ENCODE results near the gene SUPT3H.

The SUPT3H gene

GRCh38 chr6:45415788-45416518, 38.2 kb upstream of the SUPT3H start:
- TF ChIP-seq CTCF (IDR thresholded peaks at IDR 0.05; ENCODE audit: borderline replicate concordance, insufficient read depth, low read depth, low read length) = no peak
- no peak overlapping the region for H3K4me3 ChIP-seq (ENCODE audit: low read depth, low read length)

- H3K4me3 ChIP-seq (ENCODE audit: low read depth, low read length) = no peak overlapping the region
Measured at GRCh38 chr6:45415315-45415714, 37.6 kb upstream of the SUPT3H start.

GRCh38 chr6:45411959-45412358, 34.2 kb upstream of the SUPT3H start:
- no peak for TF ChIP-seq CTCF (IDR thresholded peaks at IDR 0.05; ENCODE audit: borderline replicate concordance, insufficient read depth, low read depth, low read length)
- no peak overlapping the region for H3K4me3 ChIP-seq (ENCODE audit: low read depth, low read length)

More at GRCh38 chr6:45415315-45415714, 37.6 kb upstream of the SUPT3H start:
- TF ChIP-seq CTCF (IDR thresholded peaks at IDR 0.05; ENCODE audit: borderline replicate concordance, insufficient read depth, low read depth, low read length) = no peak

- no peak for TF ChIP-seq CTCF (IDR thresholded peaks at IDR 0.05; ENCODE audit: borderline replicate concordance, insufficient read depth, low read depth, low read length)
- H3K4me3 ChIP-seq (ENCODE audit: low read depth, low read length) = no peak overlapping the region
Measured at GRCh38 chr6:45400021-45400420, 22.3 kb upstream of the SUPT3H start.

GRCh38 chr6:45398075-45398813, 20.5 kb upstream of the SUPT3H start:
- no peak for TF ChIP-seq CTCF (IDR thresholded peaks at IDR 0.05; ENCODE audit: borderline replicate concordance, insufficient read depth, low read depth, low read length)

GRCh38 chr6:45394586-45395095, 16.9 kb upstream of the SUPT3H start:
- TF ChIP-seq CTCF (IDR thresholded peaks at IDR 0.05; ENCODE audit: borderline replicate concordance, insufficient read depth, low read depth, low read length) = no peak
- no peak overlapping the region for H3K4me3 ChIP-seq (ENCODE audit: low read depth, low read length)

More at GRCh38 chr6:45398075-45398813, 20.5 kb upstream of the SUPT3H start:
- H3K4me3 ChIP-seq (ENCODE audit: low read depth, low read length) = no peak overlapping the region
